D721Med (cell line): ENCODE data around the gene BRSK1.

ENCODE experiments used
- DNase-seq: peaks from one replicate; pipeline ENCODE4 v3.0.0; 2011; ENCODE audit warnings: low spot score; ENCODE audit not compliant: insufficient read length
- FAIRE-seq: peaks from 2 replicates; lab custom pipeline; 2011; peaks lifted over from hg19 to GRCh38; lab: Jason Lieb, UNC
- TF ChIP-seq, protein P1 (sequence below): IDR thresholded peaks from 2 replicates; pipeline ENCODE4 v1.5.1; 2012; ENCODE audit warnings: mild to moderate bottlenecking, control low read depth; ENCODE audit not compliant: insufficient read depth; ENCODE audit errors: missing control alignments

Gene BRSK1

DNA sequence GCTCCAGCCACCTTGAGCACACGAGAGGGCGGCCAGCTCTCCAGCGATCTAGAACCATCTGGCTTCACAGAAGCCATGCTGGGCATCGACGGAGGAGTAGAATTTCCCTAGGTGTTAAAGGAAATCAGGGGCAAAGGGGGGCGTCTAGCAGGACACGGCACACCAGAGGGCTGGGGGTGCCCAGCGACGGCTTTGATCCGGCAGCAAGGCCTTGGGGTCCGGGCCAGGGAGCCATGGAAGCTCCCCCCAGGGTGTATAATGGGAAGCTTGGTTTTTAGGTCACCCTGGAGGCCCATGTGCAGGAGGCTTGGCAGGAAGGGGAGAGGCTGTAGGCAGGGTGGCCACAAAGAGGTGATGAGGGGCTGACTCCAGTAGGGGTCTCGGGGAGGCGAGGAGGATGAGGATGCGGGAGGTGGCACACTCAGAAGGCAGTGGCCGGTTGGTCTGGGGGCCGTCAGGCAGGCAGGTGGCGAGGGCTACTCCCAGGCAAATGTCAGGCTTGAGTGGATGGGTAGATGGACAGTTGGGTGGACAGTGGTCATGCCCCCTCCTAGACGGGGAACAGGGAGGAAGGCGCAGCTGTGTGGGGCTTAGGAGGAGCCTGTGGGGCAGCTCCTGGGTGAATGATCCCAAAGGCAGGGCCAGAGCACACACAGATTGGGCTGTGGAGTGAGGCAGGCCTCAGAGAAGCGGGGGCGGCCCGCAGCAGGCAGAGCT, 61.5 kb downstream of the BRSK1 start:
- DNase-seq = no peak
- FAIRE-seq = no peak
- TF ChIP-seq, protein P1, sequence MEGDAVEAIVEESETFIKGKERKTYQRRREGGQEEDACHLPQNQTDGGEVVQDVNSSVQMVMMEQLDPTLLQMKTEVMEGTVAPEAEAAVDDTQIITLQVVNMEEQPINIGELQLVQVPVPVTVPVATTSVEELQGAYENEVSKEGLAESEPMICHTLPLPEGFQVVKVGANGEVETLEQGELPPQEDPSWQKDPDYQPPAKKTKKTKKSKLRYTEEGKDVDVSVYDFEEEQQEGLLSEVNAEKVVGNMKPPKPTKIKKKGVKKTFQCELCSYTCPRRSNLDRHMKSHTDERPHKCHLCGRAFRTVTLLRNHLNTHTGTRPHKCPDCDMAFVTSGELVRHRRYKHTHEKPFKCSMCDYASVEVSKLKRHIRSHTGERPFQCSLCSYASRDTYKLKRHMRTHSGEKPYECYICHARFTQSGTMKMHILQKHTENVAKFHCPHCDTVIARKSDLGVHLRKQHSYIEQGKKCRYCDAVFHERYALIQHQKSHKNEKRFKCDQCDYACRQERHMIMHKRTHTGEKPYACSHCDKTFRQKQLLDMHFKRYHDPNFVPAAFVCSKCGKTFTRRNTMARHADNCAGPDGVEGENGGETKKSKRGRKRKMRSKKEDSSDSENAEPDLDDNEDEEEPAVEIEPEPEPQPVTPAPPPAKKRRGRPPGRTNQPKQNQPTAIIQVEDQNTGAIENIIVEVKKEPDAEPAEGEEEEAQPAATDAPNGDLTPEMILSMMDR = no peak

DNA sequence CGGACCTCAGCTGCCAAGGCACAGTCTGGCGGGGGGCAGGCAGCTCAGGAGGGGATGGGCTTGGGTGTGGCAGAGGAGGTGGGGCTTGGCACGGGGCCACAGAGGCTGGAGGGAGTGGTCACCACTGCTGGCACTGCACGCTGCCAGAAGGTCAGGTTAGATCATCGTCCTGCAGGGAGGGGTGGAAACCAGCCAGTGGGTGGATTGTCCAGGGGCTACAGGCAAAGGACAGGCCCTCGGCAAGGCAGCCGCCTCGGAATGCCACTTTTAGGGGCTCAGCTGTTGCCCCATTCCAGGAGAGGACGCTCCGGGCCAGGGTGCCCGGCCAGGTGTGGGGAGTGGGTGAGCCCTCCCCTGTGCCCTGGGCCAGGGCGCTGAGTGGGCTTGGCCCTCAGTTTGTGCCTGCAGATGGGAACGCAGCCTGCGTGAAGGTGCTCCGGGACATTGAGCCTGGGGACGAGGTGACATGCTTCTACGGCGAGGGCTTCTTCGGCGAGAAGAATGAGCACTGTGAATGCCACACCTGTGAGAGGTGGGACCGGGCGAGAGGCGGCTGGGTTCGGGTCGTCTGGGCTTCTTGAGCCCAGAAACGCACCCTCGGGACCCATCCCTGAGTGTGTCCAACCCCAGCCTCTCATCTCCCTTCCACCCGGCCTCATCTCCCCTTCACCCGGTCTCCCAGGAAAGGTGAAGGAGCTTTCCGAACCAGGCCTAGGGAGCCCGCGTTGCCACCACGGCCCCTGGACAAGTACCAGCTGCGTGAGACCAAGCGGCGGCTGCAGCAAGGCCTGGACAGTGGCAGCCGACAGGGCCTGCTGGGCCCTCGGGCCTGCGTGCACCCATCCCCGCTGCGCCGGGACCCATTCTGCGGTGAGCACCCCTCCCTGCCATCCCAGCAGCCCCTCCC, 62.3 kb downstream of the BRSK1 start:
- DNase-seq (no peak), FAIRE-seq (no peak)
- TF ChIP-seq, protein P1 = no peak

DNA sequence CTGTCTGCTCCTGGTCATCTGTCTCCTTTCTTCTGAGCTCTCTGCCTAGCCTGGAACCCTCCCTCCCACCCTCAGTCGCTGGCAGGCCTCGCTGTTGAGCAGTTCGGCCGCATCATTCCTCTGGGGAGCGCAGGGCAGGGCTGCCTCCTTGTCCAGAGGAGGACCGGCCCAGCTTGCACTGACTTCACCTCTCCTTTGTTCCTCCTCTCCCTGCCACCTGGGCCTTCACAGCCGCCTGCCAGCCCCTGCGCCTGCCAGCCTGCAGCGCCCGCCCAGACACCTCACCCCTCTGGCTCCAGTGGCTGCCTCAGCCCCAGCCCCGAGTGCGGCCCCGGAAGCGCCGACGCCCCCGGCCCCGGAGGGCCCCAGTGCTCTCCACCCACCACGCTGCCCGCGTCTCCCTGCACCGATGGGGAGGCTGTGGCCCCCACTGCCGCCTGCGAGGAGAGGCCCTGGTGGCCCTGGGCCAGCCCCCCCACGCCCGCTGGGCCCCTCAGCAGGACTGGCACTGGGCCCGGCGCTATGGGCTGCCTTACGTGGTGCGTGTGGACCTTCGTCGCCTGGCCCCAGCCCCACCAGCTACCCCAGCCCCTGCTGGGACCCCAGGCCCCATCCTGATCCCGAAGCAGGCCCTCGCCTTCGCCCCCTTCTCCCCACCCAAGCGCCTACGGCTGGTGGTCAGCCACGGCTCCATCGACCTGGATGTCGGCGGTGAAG, 63.1 kb downstream of the BRSK1 start:
- TF ChIP-seq, protein P1 = no peak
- DNase-seq (no peak), FAIRE-seq (no peak)

DNA sequence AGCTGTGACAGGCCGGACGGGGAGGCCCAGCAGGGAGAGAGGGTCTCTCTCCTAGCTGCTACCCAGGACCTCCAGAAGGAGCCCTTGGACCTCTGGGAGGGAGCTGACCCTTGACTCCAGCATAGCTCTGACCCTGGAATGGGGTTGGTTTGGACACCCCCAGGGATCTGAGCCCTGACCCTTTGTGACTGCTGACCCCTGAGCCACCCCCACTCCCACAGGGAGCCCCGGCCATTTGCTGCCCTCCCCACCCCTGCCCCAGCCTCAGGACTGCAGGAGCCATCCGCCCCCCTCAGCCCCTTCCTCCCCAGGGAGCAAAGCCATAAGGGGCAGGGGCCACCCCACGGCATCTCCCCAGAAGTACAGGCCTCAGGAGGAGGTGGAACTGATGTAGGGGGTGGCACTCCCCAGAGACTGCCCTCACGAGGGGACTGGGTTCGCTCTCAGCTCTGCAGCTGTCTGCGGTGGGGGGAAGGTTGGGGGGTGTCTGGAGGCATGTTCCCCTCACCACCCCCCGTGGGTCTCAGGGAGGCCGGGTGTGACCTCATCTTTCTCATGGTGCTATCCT, 63.7 kb downstream of the BRSK1 start:
- DNase-seq (no peak), FAIRE-seq (no peak)
- TF ChIP-seq, protein P1 = no peak

DNA sequence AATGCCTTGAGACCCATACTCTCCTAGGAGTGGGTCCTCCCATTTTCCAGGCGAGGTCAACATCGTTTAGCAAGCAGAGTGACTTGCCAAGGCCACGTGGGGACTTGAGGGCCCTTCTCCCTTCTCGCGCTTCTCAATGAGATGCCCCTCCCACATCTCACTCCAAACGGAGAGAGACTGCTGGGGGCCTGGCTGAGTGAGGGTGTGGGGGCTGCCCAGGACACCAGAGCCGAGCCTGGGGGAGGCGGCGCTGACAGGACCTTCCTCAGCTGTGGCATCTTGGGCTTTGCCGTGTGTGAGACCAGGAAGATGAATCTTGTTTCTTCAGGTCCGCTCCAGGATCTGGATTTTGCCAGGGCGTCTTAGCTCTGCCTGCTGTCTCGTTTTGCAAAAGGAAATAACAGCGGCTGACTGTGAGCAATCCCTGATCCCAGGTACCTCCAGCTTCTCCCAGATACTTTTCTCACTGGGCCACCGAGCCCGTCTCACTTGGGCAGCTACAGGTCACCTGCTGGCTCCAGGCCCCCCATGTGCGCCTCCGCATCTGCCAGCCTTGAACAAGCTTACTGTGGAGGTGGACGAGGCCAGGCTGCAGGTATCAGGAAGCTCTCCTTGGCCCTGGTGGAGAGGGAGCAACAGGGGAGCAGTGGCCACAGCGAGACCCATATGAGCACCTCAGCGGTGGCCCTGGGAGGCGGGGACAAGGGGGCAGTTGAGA, 64.7 kb downstream of the BRSK1 start:
- FAIRE-seq (no peak), DNase-seq (no peak)
- TF ChIP-seq, protein P1 = no peak

DNA sequence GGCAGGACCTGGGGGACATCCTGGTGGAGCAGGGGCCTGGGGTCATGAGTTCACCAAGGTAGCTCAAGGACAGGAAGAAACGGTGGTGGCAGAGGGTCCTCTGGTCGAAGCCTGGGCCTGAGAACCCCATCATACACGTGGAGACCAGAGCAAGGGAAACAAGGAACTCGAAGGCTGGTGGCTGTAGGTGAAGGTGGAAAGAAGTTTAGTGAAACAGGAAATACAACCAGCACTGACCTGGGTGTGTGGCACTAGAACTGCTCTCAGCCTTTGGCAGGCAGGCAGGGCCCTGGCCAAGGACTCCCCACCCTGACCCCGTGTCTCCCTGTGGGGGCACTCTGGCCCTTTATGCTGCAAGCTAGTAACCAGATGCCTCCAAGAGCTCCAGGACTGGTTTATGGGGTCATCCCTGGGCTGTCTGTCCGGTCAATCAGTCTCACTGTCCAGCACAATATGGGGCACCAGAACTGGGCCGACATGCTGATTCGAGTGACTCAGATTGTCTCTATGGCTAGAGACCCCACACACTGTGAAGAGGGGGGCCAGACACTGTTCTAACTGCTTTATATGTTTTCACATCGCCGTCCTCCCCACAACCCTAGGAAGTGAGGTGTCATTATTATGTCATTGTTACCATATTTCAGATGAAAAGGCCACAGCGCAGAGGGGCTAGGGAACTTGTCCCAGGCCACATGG, 67.0 kb downstream of the BRSK1 start:
- FAIRE-seq = no peak
- TF ChIP-seq, protein P1 = no peak
- no peak for DNase-seq
